ENCODE results near the gene NHEJ1. TPM values are rescaled to one million over a fixed set of nuclear protein-coding genes. Genes with fewer than 3 reads are reported as not detected.

Gene NHEJ1
- total and polyA plus RNA-seq, 2 experiments from 2014 or later: 8.4 to 9.4 TPM

DNA sequence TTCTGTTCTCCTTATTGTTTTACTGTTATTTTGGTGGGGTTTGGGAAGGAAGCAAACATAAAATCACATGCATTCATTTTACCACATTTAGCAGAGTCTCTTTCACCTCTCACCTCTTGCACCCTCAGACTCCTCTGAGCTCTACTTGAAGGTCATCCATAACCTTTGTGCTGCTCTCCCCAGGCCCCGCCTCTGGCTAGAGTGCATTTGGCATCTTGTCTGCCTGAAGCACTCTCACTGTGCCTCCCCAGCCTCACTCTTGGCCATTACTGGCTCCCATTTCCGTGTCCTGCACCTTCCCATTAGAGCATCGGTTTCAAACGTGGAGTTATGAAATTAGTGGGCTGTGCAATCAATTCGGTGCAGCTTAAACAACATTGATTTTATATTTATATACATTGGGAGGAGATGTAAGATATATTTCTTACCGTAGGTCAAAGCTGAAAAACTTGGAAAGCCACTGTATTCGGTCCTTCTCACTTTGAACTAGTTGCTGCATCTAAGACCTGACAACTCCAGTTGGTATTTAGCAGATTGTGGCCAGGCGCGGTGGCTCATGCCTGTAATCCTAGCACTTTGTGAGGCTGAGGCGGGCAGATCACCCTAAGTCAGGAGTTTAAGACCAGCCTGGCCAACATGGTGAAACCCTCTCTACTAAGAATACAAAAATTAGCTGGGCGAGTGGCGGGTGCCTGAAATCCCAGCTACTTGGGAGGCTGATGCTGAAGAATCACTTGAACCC is 39.0 kb upstream of the NHEJ1 start:
- Histone ChIP-seq H3K9me3 (ENCODE audit: low read depth) (no peaks in the 10 kb centered on the region), H3K4me3 (no peak overlapping the region), H3K27me3 (no peaks in the 10 kb centered on the region), H3K36me3 (no peaks in the 10 kb centered on the region), H3K4me1 (ENCODE audit: low read depth) (no peaks in the 10 kb centered on the region), H3K27ac (no peak overlapping the region)
- TF ChIP-seq, protein P1, sequence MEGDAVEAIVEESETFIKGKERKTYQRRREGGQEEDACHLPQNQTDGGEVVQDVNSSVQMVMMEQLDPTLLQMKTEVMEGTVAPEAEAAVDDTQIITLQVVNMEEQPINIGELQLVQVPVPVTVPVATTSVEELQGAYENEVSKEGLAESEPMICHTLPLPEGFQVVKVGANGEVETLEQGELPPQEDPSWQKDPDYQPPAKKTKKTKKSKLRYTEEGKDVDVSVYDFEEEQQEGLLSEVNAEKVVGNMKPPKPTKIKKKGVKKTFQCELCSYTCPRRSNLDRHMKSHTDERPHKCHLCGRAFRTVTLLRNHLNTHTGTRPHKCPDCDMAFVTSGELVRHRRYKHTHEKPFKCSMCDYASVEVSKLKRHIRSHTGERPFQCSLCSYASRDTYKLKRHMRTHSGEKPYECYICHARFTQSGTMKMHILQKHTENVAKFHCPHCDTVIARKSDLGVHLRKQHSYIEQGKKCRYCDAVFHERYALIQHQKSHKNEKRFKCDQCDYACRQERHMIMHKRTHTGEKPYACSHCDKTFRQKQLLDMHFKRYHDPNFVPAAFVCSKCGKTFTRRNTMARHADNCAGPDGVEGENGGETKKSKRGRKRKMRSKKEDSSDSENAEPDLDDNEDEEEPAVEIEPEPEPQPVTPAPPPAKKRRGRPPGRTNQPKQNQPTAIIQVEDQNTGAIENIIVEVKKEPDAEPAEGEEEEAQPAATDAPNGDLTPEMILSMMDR (IDR thresholded peaks at IDR 0.05; ENCODE audit: low read depth, low read length): no peak
- no peak for DNase-seq (ENCODE audit: low read depth in 1 of 2, low spot score in 1 of 2)

DNA sequence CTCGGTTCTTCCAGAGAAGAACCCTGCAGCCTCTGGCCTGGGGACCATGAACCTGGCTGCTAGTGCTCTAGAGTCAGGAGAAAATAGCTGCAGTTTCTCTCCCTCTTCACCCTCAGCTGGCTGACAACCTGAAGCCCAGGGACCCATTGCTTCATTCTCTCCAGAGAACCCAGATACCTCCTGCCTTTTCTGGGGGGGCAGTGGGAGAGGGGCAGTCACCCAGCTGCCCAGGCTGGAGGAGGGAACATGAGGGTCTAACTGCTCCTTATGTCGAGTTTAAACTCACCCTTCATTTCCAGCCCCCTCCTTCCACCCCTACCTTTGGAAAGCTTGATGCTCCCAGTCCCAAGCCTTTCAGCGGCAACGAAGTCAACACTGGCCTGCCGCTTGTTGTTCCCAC is 38.4 kb upstream of the NHEJ1 start:
- Histone ChIP-seq H3K9me3 (ENCODE audit: low read depth) (no peaks in the 10 kb centered on the region), H3K27ac (no peak overlapping the region), H3K36me3 (no peaks in the 10 kb centered on the region), H3K4me3 (no peak overlapping the region), H3K4me1 (ENCODE audit: low read depth) (no peaks in the 10 kb centered on the region), H3K27me3 (no peaks in the 10 kb centered on the region)
- TF ChIP-seq, protein P1 (IDR thresholded peaks at IDR 0.05; ENCODE audit: low read depth, low read length): no peak
- no peak for DNase-seq (ENCODE audit: low read depth in 1 of 2, low spot score in 1 of 2)

DNA sequence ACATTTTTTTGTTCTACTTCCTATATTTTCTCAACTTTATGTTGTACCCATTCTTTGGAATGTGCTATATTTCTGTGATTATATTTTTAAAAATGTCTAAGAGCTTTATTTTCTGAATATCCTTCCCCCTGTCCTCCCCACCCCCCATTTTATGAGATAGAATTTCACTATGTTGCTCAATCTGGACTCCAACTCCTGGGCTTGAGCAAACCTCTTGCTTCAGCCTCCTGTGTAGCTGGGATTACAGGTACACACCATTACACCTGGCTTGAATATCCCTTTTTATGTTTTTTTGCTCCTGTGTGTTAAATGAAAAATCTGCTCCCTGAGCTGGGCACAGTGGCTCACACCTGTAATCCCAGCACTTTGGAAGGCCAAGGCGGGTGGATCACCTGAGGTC is 36.8 kb upstream of the NHEJ1 start:
- H3K27ac ChIP-seq: no peak overlapping the region
- no peaks in the 10 kb centered on the region for H3K4me1 ChIP-seq (ENCODE audit: low read depth)
- H3K9me3 ChIP-seq (ENCODE audit: low read depth): no peaks in the 10 kb centered on the region
- no peak overlapping the region for H3K4me3 ChIP-seq
- no peaks in the 10 kb centered on the region for H3K36me3 ChIP-seq
- no peaks in the 10 kb centered on the region for H3K27me3 ChIP-seq
- TF ChIP-seq, protein P1 (IDR thresholded peaks at IDR 0.05; ENCODE audit: low read depth, low read length): no peak
- DNase-seq (ENCODE audit: low read depth in 1 of 2, low spot score in 1 of 2): no peak

DNA sequence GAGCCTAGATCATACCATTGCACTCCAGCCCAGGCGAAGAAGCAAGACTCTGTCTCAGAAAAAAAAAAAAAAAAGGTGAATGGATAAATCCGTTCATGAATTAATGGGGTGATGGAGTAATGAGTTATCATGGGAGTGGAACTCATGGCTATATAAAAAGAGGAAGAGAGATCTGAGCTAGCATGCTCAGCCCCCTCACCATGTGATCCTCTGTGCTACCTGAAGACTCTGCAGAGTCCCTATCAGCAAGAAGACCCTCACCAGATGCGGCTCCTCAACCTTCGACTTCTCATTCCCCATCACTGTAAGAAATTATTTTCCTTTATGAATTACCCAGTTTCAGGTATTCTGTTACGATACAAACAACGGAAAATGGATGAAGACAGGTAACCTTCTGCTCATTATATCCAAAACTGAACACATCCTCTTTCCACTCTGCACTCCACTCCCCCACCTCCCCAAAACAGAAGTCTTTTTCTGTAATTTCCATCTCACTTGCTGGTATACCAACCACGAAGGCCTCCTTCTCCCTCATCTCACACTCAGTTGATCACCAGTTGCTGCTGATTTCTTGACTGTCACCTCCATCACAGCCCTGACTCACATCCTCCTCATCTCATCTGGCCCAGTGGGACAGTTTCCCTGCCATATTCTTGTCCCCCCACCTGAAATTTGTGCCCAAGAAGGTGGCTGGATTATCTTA is 26.3 kb upstream of the NHEJ1 start:
- H3K27ac ChIP-seq: no peak overlapping the region

DNA sequence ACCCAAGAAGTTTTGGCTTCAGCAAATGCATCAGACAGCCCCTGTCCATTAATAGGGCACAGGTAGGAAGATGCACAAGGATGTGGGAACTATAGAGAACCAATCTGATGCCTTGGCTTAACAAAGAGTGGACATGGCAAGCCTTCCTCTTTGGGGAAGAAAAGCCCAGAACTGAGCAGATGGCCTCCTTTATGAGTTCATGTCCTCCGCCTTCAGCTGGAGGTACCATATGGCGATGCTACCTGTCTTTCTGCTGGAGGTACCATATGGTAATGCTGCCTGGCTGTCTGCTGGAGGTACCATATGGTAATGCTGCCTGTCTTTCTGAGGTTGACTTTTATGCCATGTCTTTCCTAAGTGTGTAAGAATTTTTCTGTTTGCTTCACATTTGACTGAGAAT is 23.5 kb upstream of the NHEJ1 start:
- no peak for DNase-seq (ENCODE audit: low read depth in 1 of 2, low spot score in 1 of 2)
- Histone ChIP-seq H3K4me1 (ENCODE audit: low read depth) (peaks cover 2% of the 10 kb centered on the region), H3K4me3 (no peak overlapping the region), H3K36me3 (peaks cover 36% of the 10 kb centered on the region), H3K9me3 (ENCODE audit: low read depth) (no peaks in the 10 kb centered on the region), H3K27ac (no peak overlapping the region), H3K27me3 (no peaks in the 10 kb centered on the region)
- TF ChIP-seq, protein P1 (IDR thresholded peaks at IDR 0.05; ENCODE audit: low read depth, low read length): no peak

More for the DNA sequence above, 26.3 kb upstream of the NHEJ1 start:
- Histone ChIP-seq H3K9me3 (ENCODE audit: low read depth) (no peaks in the 10 kb centered on the region), H3K27me3 (no peaks in the 10 kb centered on the region), H3K36me3 (peaks cover 25% of the 10 kb centered on the region), H3K4me1 (ENCODE audit: low read depth) (no peaks in the 10 kb centered on the region), H3K4me3 (no peak overlapping the region)
- DNase-seq (ENCODE audit: low read depth in 1 of 2, low spot score in 1 of 2): no peak
- TF ChIP-seq, protein P1 (IDR thresholded peaks at IDR 0.05; ENCODE audit: low read depth, low read length): no peak
